OCI-LY1 (cell line): ENCODE data around the gene S100A1.

ENCODE experiments used
- H2AFZ ChIP-seq: fragments of 200-600 bp; sonication (generic), shearing (Covaris generic); 2 replicates; pipeline ENCODE4 v1.6.0; 2014; ENCODE audit warnings: antibody characterized with exemption, mild to moderate bottlenecking, low read length
- H3F3A ChIP-seq: fragments of 200-600 bp; sonication (generic), shearing (Covaris generic); 2 replicates; pipeline ENCODE4 v1.6.0; 2014; ENCODE audit warnings: mild to moderate bottlenecking, antibody characterized with exemption, low read length, moderate library complexity; ENCODE audit not compliant: insufficient read depth
- H3K27ac ChIP-seq: fragments of 200-600 bp; sonication (generic); 2 replicates; pipeline ENCODE4 v1.5.1; 2014; ENCODE audit warnings: low read length, mixed run types, mild to moderate bottlenecking, low read depth; ENCODE audit not compliant: poor library complexity, severe bottlenecking
- H3K27me3 ChIP-seq: fragments of 200-600 bp; sonication (generic); 2 replicates; pipeline ENCODE4 v1.6.0; 2014; ENCODE audit warnings: antibody characterized with exemption, mild to moderate bottlenecking, low read length, moderate library complexity; ENCODE audit not compliant: insufficient read depth
- H3K36me3 ChIP-seq: fragments of 200-600 bp; sonication (generic); 2 replicates; pipeline ENCODE4 v1.6.1; 2014; ENCODE audit warnings: mild to moderate bottlenecking, antibody characterized with exemption, low read length, moderate library complexity, mixed read lengths; ENCODE audit not compliant: insufficient read depth
- H3K4me1 ChIP-seq: fragments of 200-600 bp; sonication (generic); 2 replicates; pipeline ENCODE4 v1.5.1; 2014; ENCODE audit warnings: mild to moderate bottlenecking, low read length, moderate library complexity; ENCODE audit not compliant: insufficient read depth, severe bottlenecking
- H3K4me2 ChIP-seq: fragments of 200-600 bp; sonication (generic), shearing (Covaris generic); 2 replicates; pipeline ENCODE4 v1.6.1; 2014; ENCODE audit warnings: low read length
- H3K4me3 ChIP-seq: fragments of 200-600 bp; sonication (generic); 2 replicates; pipeline ENCODE4 v1.5.1; 2014; ENCODE audit warnings: low read length, low read depth, mild to moderate bottlenecking, mixed read lengths; ENCODE audit not compliant: poor library complexity, severe bottlenecking
- H3K79me2 ChIP-seq: fragments of 200-600 bp; shearing (Covaris generic); 2 replicates; pipeline ENCODE4 v1.6.1; 2016; ENCODE audit warnings: mixed run types, low read length, mixed read lengths; ENCODE audit not compliant: insufficient read depth
- H3K9ac ChIP-seq: fragments of 200-600 bp; sonication (generic), shearing (Covaris generic); 2 replicates; pipeline ENCODE4 v1.6.1; 2014; ENCODE audit warnings: mild to moderate bottlenecking, low read length, mixed read lengths
- H3K9me2 ChIP-seq: fragments of 200-600 bp; sonication (generic), shearing (Covaris generic); 2 replicates; pipeline ENCODE4 v1.6.1; 2014; ENCODE audit warnings: low read depth, mild to moderate bottlenecking, low read length, mixed read lengths
- H3K9me3 ChIP-seq: fragments of 200-600 bp; shearing (Covaris generic); 2 replicates; pipeline ENCODE4 v1.6.1; 2014; ENCODE audit warnings: low read length, mixed read lengths
- H4K20me1 ChIP-seq: fragments of 200-600 bp; sonication (generic), shearing (Covaris generic); 2 replicates; pipeline ENCODE4 v1.6.0; 2016; ENCODE audit warnings: mild to moderate bottlenecking, low read length; ENCODE audit not compliant: insufficient read depth
- CTCF ChIP-seq: fragments of 200-600 bp; sonication (generic), shearing (Covaris generic); IDR thresholded peaks from 2 replicates; pipeline ENCODE4 v1.5.1; 2017; ENCODE audit warnings: mild to moderate bottlenecking, antibody characterized with exemption, low read length, moderate library complexity, mixed read lengths
- EZH2 ChIP-seq: fragments of 200-600 bp; sonication (generic), shearing (Covaris generic); IDR thresholded peaks from 2 replicates; pipeline ENCODE4 v1.8.0; 2017; ENCODE audit warnings: borderline replicate concordance, mixed run types, mild to moderate bottlenecking, antibody characterized with exemption, low read length, moderate library complexity, mixed read lengths

Gene S100A1

GRCh38 chr1:153649863-153650235, 21.6 kb downstream of the S100A1 start:
- Histone ChIP-seq H3K9me3 (no peaks in the 10 kb centered on the region), H3K9me2 (no peaks in the 10 kb centered on the region), H3K36me3 (peaks cover 25% of the 10 kb centered on the region), H3K4me3 (no peak overlapping the region), H2AFZ (no peak overlapping the region), H3K4me2 (no peak overlapping the region), H4K20me1 (no peaks in the 10 kb centered on the region), H3K4me1 (peaks cover 6% of the 10 kb centered on the region), H3K79me2 (no peaks in the 10 kb centered on the region), H3K27ac (no peak overlapping the region), H3K9ac (no peak overlapping the region), H3K27me3 (no peaks in the 10 kb centered on the region), H3F3A (peaks cover 6% of the 10 kb centered on the region; the same call in 1 of the 2 replicates)
- TF ChIP-seq EZH2 (no peak), CTCF (no peak)

DNA sequence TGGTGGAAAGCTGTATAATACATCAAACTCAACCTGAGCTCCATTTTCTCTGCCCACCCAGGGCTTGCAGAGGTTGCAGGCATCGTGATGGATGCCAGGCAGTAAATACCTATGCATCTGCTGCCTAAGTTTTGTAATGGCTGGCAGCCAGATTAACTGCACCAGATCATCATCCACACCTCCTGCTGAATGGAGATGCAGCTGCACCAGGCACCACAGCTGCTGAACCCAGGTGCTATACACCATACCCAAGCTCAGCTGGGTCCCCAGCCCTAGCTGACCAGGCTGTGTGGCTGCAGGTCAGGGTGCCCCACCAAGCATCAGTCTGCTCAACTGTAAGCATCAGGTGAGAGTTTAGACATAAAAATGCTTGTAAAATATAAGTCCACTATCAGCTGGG, 23.5 kb downstream of the S100A1 start:
- H3K79me2 ChIP-seq, result no peaks in the 10 kb centered on the region

DNA sequence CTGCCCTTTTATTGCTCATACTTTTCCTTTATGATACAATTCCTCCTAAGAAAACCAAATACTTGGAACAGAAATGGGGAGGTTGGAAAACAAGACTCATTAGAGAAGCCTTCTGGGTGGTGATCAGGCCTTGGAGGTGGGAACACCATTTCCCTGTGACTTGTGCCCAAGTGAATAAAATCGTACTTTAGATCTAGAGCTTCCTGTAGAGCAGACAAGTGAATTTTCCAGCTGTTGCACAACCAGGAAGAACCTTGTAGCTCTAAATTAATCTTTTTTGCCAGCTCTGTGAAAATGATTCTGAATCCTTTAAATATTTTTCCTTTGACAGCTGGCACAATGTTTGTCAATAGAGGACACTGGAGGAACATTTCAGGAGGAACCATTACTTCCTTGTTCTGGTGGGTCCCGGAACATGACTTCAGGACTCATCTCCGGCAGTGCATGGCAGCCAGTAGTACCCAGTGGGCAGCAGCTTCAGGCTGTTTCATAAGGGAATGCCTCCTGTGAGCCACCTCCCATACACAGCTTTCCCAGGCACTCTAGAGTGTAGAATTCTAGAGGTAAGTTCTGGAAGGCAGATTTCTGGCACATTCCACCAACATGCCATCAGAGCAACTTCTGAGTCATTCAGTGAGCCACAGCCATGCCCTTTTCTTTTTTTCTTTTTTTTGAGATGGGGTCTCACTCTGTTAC, 24.7 kb downstream of the S100A1 start:
- Histone ChIP-seq H3K79me2 (no peaks in the 10 kb centered on the region), H3K4me3 (no peak overlapping the region), H2AFZ (peak overlapping the region; percentile 100), H3F3A (peaks cover 6% of the 10 kb centered on the region; the same call in 1 of the 2 replicates), H3K36me3 (no peaks in the 10 kb centered on the region), H3K4me1 (peaks cover 9% of the 10 kb centered on the region), H4K20me1 (no peaks in the 10 kb centered on the region), H3K27ac (no peak overlapping the region), H3K9ac (no peak overlapping the region), H3K9me2 (no peaks in the 10 kb centered on the region), H3K27me3 (no peaks in the 10 kb centered on the region), H3K9me3 (no peaks in the 10 kb centered on the region), H3K4me2 (no peak overlapping the region)
- no peak for TF ChIP-seq EZH2
- no peak for TF ChIP-seq CTCF

More for the DNA sequence above, 23.5 kb downstream of the S100A1 start:
- no peak overlapping the region for H3K4me3 ChIP-seq
- H3K9me2 ChIP-seq, result no peaks in the 10 kb centered on the region
- H3K4me2 ChIP-seq, result no peak overlapping the region
- no peak overlapping the region for H3K9ac ChIP-seq
- TF ChIP-seq CTCF, result no peak
- peaks cover 6% of the 10 kb centered on the region; the same call in 1 of the 2 replicates for H3F3A ChIP-seq
- no peaks in the 10 kb centered on the region for H4K20me1 ChIP-seq
- H3K4me1 ChIP-seq, result peaks cover 6% of the 10 kb centered on the region
- H2AFZ ChIP-seq, result no peak overlapping the region
- H3K36me3 ChIP-seq, result peaks cover 6% of the 10 kb centered on the region
- H3K27ac ChIP-seq, result no peak overlapping the region
- H3K9me3 ChIP-seq, result no peaks in the 10 kb centered on the region
- no peaks in the 10 kb centered on the region for H3K27me3 ChIP-seq
